ENCODE results near the gene CNTN4.

Gene CNTN4

DNA sequence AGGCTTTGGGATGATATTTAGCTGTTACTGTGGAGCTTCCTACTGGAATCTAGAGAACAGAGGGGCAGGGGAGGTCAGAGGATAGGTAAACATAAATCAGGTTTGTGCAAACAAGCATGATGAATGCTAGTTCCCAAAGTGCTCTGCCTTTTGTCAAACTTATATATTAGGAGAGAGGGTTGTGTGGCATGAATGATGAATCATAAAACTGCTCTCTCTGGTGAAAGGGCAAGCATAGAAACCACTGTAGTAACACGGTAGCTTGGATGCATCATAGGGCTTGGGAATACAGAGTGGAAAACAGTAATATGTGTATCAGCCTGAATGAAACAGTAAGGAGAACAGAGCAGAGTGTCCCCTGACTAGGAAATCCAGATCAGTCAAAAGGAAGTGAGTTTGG is 524.8 kb downstream of the CNTN4 start:
- DNase-seq, result no peak

DNA sequence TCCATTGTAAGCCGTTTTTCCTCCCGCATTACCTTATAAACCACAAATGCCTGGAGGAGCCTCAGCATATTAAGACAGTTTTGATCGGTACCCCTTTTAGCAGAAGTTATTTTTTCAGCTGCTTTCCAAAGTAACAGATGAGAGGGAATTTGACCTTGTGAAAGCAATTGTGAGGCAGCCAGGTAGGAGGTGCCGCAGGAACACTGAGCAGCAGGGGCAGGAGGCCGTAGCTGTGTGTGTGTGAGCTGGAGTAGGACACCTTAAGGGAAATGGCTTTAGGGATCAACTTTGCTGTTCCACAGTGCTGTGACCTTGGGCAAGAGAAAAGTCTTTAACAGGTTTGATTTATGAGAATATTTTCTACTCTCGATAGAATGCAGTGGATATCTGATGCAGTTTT is 529.5 kb downstream of the CNTN4 start:
- no peak for DNase-seq

- DNase-seq, result no peak
Measured at GRCh38 chr3:2635511-2635910, 536.8 kb downstream of the CNTN4 start.

GRCh38 chr3:2643606-2644005 is 544.9 kb downstream of the CNTN4 start:
- no peak for DNase-seq

DNA sequence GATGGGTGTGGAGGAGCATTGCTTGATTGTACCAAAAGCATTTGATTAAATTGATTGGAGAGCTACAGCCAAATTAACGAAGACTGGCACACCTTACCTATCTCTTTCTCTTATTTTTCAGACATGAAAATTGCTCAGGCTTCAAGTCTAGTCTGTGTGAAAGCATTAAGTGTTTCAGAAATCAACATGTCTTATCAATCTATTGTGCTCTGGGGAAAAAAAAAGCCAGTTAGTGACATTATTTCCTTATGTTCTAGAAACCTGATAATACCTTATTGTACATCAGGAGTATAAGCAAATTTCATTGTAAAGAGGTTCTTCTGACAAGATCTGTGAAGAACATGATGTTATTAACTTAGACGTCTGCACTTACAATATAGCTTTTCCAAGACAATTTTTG is 546.3 kb downstream of the CNTN4 start:
- DNase-seq, result no peak

- no peak for DNase-seq
Measured at GRCh38 chr3:2650746-2651145, 552.1 kb downstream of the CNTN4 start.

DNA sequence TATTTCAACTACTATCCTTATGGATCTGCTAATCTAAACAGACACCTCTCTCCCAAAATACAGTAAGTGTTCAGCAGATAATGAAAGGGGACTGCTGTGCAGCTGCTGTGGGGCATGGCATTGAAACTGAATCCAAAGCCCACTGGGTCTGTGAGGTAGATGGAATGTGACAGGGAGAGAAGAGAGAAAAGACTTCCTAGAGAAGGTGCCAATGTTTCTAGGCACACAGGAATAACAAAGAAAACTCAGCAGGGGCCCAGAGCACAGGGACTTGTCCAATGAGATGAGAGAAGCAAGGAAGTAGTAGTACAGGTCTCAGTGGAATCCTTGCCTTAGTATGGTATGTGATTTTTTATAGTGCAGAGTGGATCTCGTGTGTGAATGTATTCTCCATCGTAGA is 553.7 kb downstream of the CNTN4 start:
- DNase-seq, result no peak

GRCh38 chr3:2653706-2654105 is 555.0 kb downstream of the CNTN4 start:
- no peak for DNase-seq

DNA sequence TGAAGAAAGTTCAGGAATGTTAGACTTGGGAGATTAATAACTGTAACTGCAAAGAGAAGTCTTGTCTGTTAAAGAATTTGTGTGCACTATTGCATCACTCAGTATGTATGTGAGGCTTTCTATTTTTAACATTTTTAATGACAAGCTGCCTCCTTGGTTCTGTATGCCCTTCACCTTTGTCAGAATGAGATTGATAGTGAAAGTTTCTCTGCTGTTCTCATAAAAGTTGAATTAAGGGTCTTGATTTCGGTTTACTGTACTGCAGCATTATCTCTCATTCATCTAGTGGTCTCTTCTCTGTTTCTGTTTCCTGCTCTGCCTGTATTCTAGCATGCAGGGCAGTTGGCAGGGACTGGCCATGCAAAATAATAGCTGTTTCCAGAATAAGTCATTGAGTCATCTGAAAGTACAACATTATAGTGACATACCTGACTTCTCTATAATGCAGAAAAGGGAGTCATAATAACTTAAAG is 556.6 kb downstream of the CNTN4 start:
- DNase-seq, result no peak

DNA sequence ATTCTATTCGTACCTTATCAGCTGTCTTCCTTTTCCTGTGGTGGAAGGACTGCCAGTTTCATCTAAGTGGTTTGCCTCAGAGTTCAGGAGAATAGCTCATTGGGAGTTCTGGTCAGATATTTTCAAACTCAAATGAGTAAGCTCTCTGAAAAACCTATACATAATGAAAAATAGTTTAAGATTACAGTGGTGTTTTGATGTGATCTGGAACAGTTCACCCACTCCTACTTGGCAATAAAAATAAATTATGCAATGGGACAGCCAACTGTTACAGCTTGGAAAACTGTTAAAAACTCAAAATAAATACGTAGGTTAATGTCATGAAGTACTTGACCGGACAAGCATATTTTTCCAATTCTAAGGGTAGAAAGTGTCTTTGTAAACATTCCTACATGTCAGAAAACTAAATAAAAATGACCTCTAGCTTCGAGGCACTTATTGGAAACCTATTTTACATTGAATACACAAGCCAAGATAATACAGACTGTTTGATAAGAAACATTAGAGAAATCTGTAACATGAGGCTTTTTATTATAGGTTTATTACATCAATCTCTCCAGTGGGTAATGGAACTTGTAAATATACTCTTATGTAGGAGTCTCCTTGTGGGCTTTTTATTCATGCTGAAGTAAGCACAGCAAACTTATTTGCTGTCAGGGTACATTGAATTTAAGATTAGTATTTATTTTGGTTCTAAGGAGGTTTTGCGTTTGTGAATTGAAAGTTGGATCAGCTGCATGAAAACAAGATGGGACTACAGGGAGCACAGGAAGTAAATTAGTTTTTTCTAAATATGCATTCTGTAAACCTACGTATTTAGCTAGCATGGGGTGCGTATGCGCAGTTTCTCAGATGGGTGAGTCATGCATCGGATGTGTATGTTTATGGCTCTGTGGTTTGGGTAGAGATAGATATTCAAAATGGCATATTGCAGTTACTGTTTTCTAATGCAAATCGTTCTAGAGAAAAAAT is 558.4 kb downstream of the CNTN4 start:
- no peak for DNase-seq

GRCh38 chr3:2657971-2658370 is 559.3 kb downstream of the CNTN4 start:
- DNase-seq, result no peak

DNA sequence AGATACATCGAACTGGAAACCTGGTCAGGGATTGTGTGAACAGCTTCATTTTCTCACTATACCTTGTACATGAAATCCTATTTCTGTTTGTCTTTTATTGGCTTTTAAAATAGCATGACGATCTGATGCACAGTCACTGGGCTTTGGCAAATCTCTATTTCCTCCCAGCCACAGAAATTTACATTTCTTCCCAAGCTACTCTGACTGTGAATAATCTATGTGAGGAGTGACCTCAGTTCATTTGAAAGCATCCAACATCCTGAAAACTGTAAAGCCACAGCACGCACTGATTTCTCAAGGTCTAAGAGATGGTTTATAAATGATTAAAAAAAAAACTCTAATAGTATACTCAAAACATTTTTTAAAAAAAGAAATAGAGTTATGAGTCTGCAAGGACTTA is 561.2 kb downstream of the CNTN4 start:
- no peak for DNase-seq

- DNase-seq, result no peak
Measured at GRCh38 chr3:2661078-2661477, 562.4 kb downstream of the CNTN4 start.

GRCh38 chr3:2677501-2677900 is 578.8 kb downstream of the CNTN4 start:
- DNase-seq, result no peak

- DNase-seq, result no peak
Measured at GRCh38 chr3:2680236-2680635, 581.6 kb downstream of the CNTN4 start.

DNA sequence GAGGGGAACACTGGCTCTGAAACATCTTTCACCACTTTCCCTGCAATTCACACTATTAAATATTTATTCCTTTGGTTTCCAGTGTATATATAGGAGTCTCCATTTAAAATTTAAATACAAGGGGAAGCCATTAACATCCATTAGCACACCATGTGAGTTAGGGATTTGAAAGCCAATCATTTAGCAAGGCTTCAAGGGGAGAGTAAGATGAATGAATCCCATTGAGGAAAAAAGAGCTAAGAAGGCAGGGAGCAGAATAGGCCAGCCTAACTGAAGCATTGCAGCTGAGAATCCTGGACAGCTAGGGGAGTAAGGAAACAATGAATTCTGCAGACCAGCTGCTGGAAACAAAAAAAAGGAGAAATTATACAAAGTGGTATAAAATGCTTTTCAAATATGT is 585.4 kb downstream of the CNTN4 start:
- no peak for DNase-seq

GRCh38 chr3:2686816-2687502 is 588.3 kb downstream of the CNTN4 start:
- no peak for DNase-seq

DNA sequence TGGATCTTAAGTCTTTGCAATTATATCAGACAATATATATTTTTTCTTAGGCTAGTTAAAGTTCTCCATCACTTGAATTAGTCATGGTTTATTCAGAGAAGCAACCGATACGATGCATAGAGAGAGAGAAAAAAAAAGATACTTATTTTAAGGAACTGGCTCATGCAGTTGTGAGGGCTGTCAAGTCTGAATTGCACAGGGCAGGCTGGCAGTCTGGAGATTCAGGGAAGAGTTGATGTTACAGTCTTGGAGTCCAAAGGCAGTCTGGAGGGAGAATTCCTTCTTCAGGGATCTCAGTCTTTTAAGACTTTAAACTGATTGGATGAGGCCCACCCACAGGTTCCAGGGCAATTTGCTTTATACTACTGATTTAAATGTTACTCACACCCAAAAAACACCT is 598.9 kb downstream of the CNTN4 start:
- no peak for DNase-seq

- DNase-seq, result no peak
Measured at GRCh38 chr3:2701471-2701870, 602.8 kb downstream of the CNTN4 start.

DNA sequence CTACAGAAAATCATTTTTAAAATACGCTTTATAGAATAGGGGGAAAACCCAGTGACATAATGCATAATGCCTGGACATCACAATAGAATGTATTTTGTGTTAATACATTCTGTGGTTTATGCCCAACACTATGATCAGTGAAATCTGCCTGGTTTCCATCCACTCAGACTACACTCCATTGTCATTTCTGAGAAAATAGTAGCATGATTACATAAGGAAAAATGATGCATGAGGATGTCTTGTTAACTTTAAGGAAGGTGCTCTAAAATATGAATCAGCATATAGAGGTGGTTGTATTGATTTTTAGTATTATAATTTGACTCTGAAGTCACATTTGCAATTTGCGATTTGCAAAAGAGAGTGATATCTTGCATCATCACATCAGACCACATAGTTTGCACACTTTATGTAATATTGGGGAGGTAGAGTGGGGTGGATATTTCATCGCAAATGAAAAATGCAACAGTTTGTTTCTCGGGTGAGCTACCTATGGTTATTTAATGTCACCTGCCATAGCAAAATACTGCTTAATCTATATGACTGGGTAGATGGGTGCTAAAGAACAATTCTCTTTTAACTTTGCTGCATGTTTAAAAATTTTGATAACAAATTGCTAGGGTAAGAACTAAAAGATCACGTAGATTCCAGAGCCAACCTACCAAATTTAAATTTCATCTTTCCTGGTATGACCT is 607.6 kb downstream of the CNTN4 start:
- DNase-seq, result no peak

DNA sequence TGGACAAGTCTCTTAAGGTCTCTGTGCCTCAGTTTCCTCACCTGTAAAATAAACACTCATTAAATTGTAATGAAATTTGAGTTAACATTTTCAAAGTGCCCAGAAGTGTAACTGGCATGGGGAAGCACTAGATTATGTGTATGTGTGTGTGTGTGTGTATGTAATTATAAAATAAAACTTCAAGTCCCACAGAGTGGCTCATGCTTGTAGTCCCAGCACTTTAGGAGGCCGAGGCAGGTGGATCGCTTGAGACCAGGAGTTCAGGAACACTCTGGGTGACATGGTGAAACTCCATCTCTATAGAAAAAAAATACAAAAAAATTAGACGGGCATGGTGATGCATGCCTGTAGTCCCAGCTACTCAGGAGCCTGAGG is 608.2 kb downstream of the CNTN4 start:
- DNase-seq, result no peak

DNA sequence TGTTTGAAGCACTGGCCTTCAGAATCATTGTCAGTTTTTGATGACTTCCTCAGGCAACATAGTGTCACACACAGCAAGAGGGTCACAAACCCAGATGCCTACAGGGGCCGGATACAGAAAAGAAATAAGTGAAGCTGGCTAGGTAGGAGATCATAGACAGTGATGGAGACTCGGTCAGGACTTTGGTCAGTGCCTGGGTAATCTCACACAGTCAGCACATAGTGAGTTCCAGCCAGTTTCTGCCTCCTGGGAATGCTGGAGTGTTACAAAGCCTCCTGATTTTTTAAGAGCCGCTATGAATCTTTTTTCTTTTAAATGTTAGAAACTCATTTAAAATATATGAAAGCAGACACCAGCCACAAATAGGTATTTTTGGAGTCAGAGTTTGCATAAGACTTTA is 612.4 kb downstream of the CNTN4 start:
- DNase-seq, result no peak

- DNase-seq, result no peak
Measured at GRCh38 chr3:2713923-2714322, 615.3 kb downstream of the CNTN4 start.

DNA sequence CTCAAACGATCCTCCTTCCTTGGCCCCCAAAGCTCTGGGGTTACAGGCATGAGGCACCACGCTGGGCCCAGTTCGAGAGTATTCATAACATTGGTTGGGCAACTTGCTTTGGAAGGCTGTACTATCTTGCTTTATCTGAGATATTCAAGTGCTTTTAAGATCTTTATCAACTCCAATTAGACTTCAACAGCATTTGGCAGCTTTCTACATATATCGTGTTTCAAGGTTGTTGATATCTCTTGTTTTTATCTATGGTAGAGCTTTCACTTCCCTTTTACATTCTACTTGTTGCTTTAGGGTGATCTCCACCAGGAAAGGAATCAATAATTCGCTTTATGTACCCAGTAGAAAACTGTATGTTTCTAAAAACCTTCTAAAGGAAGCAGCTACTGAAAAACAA is 616.2 kb downstream of the CNTN4 start:
- DNase-seq, result no peak
